GM12878 (cell line): ENCODE measurements around the gene CTNNA2. TPM values are rescaled to one million over a fixed set of nuclear protein-coding genes. Genes with fewer than 3 reads are reported as not detected.

ENCODE experiments used
- ATAC-seq: fragments of 200-7000 bp; cut with Tn5 transposase; 3 replicates; pipeline ENCODE4 v1.9.1; 2020; ENCODE audit warnings: mild to moderate bottlenecking, moderate library complexity
- BruUV-seq: library from RNA; stranded (reverse); fragments of 400-500 nt; replicated peaks from 2 replicates; lab custom pipeline; 2021; lab: Mats Ljungman, UMichigan
- CTCF ChIA-PET: fragments of 300-600 bp; sonication (Branson Sonifier 250); formaldehyde crosslinking; extraction: SDS; loops from one replicate; lab custom pipeline; 2021; ENCODE audit warnings: inconsistent platforms; lab: Yijun Ruan, JAX
- POLR2A ChIA-PET: fragments of 350-600 bp; formaldehyde crosslinking; extraction: SDS; loops from one replicate; lab custom pipeline; 2021; ENCODE audit warnings: inconsistent platforms; lab: Charles Lee
- RAD21 ChIA-PET: fragments of 300-600 bp; sonication (Branson Sonifier 250); formaldehyde crosslinking; loops from one replicate; lab custom pipeline; 2023; ENCODE audit warnings: antibody characterized with exemption; ENCODE audit not compliant: unreplicated experiment; lab: Charles Lee
- SMC1A ChIA-PET: fragments of 300-600 bp; sonication (Branson Sonifier 250); formaldehyde crosslinking; loops from one replicate; lab custom pipeline; 2023; ENCODE audit not compliant: unreplicated experiment, uncharacterized antibody; lab: Charles Lee
- DNase-seq: peaks from one replicate; pipeline ENCODE4 v3.0.0-alpha.2; 2011; ENCODE audit warnings: low read depth, low spot score
- FAIRE-seq: peaks from 3 replicates; lab custom pipeline; 2011; peaks lifted over from hg19 to GRCh38; lab: Jason Lieb, UNC
- H2AFZ ChIP-seq: 2 replicates; pipeline ENCODE4 v1.6.0; 2011; ENCODE audit warnings: low read depth, low read length, control low read depth; ENCODE audit not compliant: control insufficient read depth
- H3K27ac ChIP-seq: 2 replicates; pipeline ENCODE4 v1.5.1; 2011; ENCODE audit warnings: control low read depth; ENCODE audit not compliant: control insufficient read depth, insufficient read depth
- H3K27me3 ChIP-seq, 2 experiments: replicated peaks in 1 of 2; 2 replicates each; pipeline versions ENCODE4 v1.6.0 to v1.6.1; 2011; ENCODE audit warnings: low read length in 1 of 2; ENCODE audit not compliant: control insufficient read depth in 2 of 2, insufficient read depth in 2 of 2
- H3K36me3 ChIP-seq, 2 experiments: 2 replicates each; pipeline ENCODE4 v1.5.1; 2011; ENCODE audit warnings: low read length in 1 of 2; ENCODE audit not compliant: control insufficient read depth in 2 of 2, insufficient read depth in 2 of 2
- H3K4me1 ChIP-seq: 2 replicates; pipeline ENCODE4 v1.6.1; 2011; ENCODE audit warnings: mild to moderate bottlenecking, low read length, moderate library complexity, mixed read lengths; ENCODE audit not compliant: control insufficient read depth, insufficient read depth
- H3K4me2 ChIP-seq: 2 replicates; pipeline ENCODE4 v1.6.0; 2011; ENCODE audit warnings: control low read depth; ENCODE audit not compliant: control insufficient read depth, insufficient read depth
- H3K4me3 ChIP-seq: fragments of 200-600 bp; sonication (generic); 2 replicates; pipeline ENCODE4 v1.5.1; 2016
- H3K79me2 ChIP-seq: 2 replicates; pipeline ENCODE4 v1.6.0; 2011; ENCODE audit warnings: low read length; ENCODE audit not compliant: control insufficient read depth, insufficient read depth
- H3K9ac ChIP-seq: 2 replicates; pipeline ENCODE4 v1.8.0; 2011; ENCODE audit warnings: low read length, control low read depth, mixed read lengths; ENCODE audit not compliant: control insufficient read depth, insufficient read depth
- H3K9me3 ChIP-seq: replicated peaks from 3 replicates; pipeline ENCODE4 v1.5.1; 2011; ENCODE audit warnings: mild to moderate bottlenecking, low read length; ENCODE audit not compliant: control insufficient read depth, insufficient read depth
- H4K20me1 ChIP-seq: 2 replicates; pipeline ENCODE4 v1.6.0; 2011; ENCODE audit not compliant: control insufficient read depth, insufficient read depth
- BCLAF1 ChIP-seq: fragments of 450-650 bp; IDR thresholded peaks from 2 replicates; pipeline ENCODE4 v1.6.1; 2017; ENCODE audit warnings: antibody characterized with exemption, mild to moderate bottlenecking, moderate library complexity
- CUX1 ChIP-seq: IDR thresholded peaks from 2 replicates; pipeline ENCODE4 v1.6.1; 2012; ENCODE audit warnings: improper control_type of control experiment, low read depth, low read length; ENCODE audit not compliant: insufficient replicate concordance
- EZH2 ChIP-seq: IDR thresholded peaks from 2 replicates; pipeline ENCODE4 v1.6.1; 2012; ENCODE audit warnings: low read depth, mild to moderate bottlenecking, control low read depth, inconsistent platforms, low read length, borderline replicate concordance; ENCODE audit not compliant: control insufficient read depth
- IRF5 ChIP-seq: fragments of 450-650 bp; IDR thresholded peaks from 2 replicates; pipeline ENCODE4 v1.6.1; 2017; ENCODE audit warnings: borderline replicate concordance
- KDM1A ChIP-seq: fragments of 200-600 bp; sonication (generic); IDR thresholded peaks from 2 replicates; pipeline ENCODE4 v1.6.1; 2016; ENCODE audit warnings: borderline replicate concordance
- LARP7 ChIP-seq: fragments of 450-650 bp; IDR thresholded peaks from 2 replicates; pipeline ENCODE4 v1.6.1; 2017; ENCODE audit warnings: mild to moderate bottlenecking
- NFYB ChIP-seq: IDR thresholded peaks from 2 replicates; pipeline ENCODE4 v1.6.1; 2011; ENCODE audit warnings: low read depth, mild to moderate bottlenecking, low read length, improper control_type of control experiment, moderate library complexity; ENCODE audit not compliant: insufficient read depth
- NR2F1 ChIP-seq: fragments of 450-650 bp; conservative IDR thresholded peaks from 2 replicates; pipeline ENCODE4 v1.6.1; 2017; ENCODE audit warnings: mild to moderate bottlenecking
- PKNOX1 ChIP-seq: fragments of 450-650 bp; IDR thresholded peaks from 2 replicates; pipeline ENCODE4 v1.6.1; 2016; ENCODE audit warnings: mild to moderate bottlenecking
- POLR2AphosphoS2 ChIP-seq: IDR thresholded peaks from 2 replicates; pipeline ENCODE4 v1.6.1; 2011; ENCODE audit warnings: low read depth, mild to moderate bottlenecking, low read length, improper control_type of control experiment, moderate library complexity
- POLR2AphosphoS5 ChIP-seq: IDR thresholded peaks from 2 replicates; pipeline ENCODE4 v1.6.1; 2011; ENCODE audit warnings: mild to moderate bottlenecking, low read length, inconsistent platforms
- RCOR1 ChIP-seq: conservative IDR thresholded peaks from 2 replicates; pipeline ENCODE4 v1.6.1; 2012; ENCODE audit warnings: low read depth, low read length, improper control_type of control experiment
- WGBS: methylation state at CpG from one replicate; pipeline ENCODE4 v1.1.6; 2016; ENCODE audit warnings: low lambda C conversion rate; ENCODE audit not compliant: insufficient replicate concordance, insufficient coverage; ENCODE audit errors: missing lambda C conversion rate; 5-methylcytosine and 5-hydroxymethylcytosine counted together
- in situ Hi-C: fragments of 300-500 bp; cut with MboI; formaldehyde crosslinking; loops from 9 replicates; pipeline ENCODE4 v1.14.3; 2018; ENCODE audit warnings: mixed read lengths
- intact Hi-C: fragments of 100-400 bp; cut with micrococcal nuclease; formaldehyde crosslinking; loops from one replicate; pipeline ENCODE4 v1.14.2; 2022; ENCODE audit not compliant: unreplicated experiment
- polyA plus RNA-seq, 11 experiments: library from polyadenylated mRNA; depleted of rRNA in 4 of 11; unstranded in 6 of 11; stranded (reverse) in 5 of 11; fragments of >200 nt; fragmentation: Nextera tagmentation in 4 of 11; fragmentation: Illumina TruSeq in 1 of 11; extraction: Ambion mirVana in 4 of 11; extraction: Trizol in 1 of 11; gene quantifications; 1 replicate in 1 of 11; 2 replicates in 10 of 11; pipeline versions ENCODE4 v1.2.1 to v1.2.3, GENCODE V29; 2011 to 2016; ENCODE audit warnings: inconsistent platforms in 2 of 11, missing spikeins in 2 of 11, low read depth in 1 of 11
- total RNA-seq, 4 experiments: library from RNA; depleted of rRNA in 3 of 4; stranded (reverse); fragments of >200 nt in 3 of 4; fragmentation: Illumina TruSeq in 1 of 4; extraction: Trizol in 1 of 4; gene quantifications; 2 replicates each; pipeline versions ENCODE4 v1.2.1 to v1.2.3, GENCODE V29; 2013 to 2021

CTNNA2 gene
- total and polyA plus RNA-seq, 10 of the 15 experiments (the other 5 are each of a cell fraction or from before 2014, with no cell fraction given), result 2.4 to 36.2 (median 6.6) TPM

GRCh38 chr2:80048296-80048695 lies 535.4 kb downstream of the CTNNA2 start:
- RAD21 ChIA-PET, result no interaction called here
- no peak overlapping the region for H3K9ac ChIP-seq
- no peak for FAIRE-seq
- no peak overlapping the region for H3K4me3 ChIP-seq
- in situ Hi-C loops, result no loop called here
- intact Hi-C loops, result no loop called here
- H4K20me1 ChIP-seq, result no peaks in the 10 kb centered on the region
- H3K36me3 ChIP-seq, result no peaks in the 10 kb centered on the region
- H3K4me2 ChIP-seq, result no peak overlapping the region
- H3K79me2 ChIP-seq, result no peaks in the 10 kb centered on the region
- SMC1A ChIA-PET, result no interaction called here
- H3K27me3 ChIP-seq, result no peaks in the 10 kb centered on the region
- no peak overlapping the region for H3K27ac ChIP-seq
- H3K4me1 ChIP-seq, result no peaks in the 10 kb centered on the region
- CTCF ChIA-PET, result no interaction called here
- no peak overlapping the region for H2AFZ ChIP-seq
- DNase-seq, result no peak
- ATAC-seq, result no peak
- no peaks in the 10 kb centered on the region for H3K9me3 ChIP-seq
- no TSS peak for BruUV-seq
- POLR2A ChIA-PET, result no interaction called here
- 22% methylated on average over 2 of the region's 2 CpGs for WGBS
- TF ChIP-seq POLR2AphosphoS2 (no peak), BCLAF1 (no peak), NFYB (no peak), POLR2AphosphoS5 (no peak), RCOR1 (no peak), CUX1 (no peak), LARP7 (no peak), NR2F1 (no peak), EZH2 (no peak), PKNOX1 (no peak), KDM1A (no peak), IRF5 (no peak)
